Mesothelial cell of epicardium (in vitro differentiated cells): ENCODE results near the gene NAV1. TPM values are rescaled to one million over a fixed set of nuclear protein-coding genes. Genes with fewer than 3 reads are reported as not detected.

ENCODE experiments used
- DNase-seq, 2 experiments: peaks; one replicate each; pipeline ENCODE4 v3.0.0; 2021; ENCODE audit warnings: low spot score in 2 of 2; ENCODE audit not compliant: unreplicated experiment in 2 of 2
- H3K27ac Mint-ChIP-seq: 2 replicates; pipeline ENCODE4 v1.8.0; 2021; ENCODE audit warnings: mixed read lengths
- H3K27me3 Mint-ChIP-seq: 2 replicates; pipeline ENCODE4 v1.8.0; 2021; ENCODE audit warnings: low read depth, mixed read lengths
- H3K36me3 Mint-ChIP-seq: 2 replicates; pipeline ENCODE4 v1.8.0; 2021; ENCODE audit warnings: mixed read lengths
- H3K4me1 Mint-ChIP-seq: 2 replicates; pipeline ENCODE4 v1.8.0; 2021; ENCODE audit warnings: mixed read lengths
- H3K4me3 Mint-ChIP-seq: 2 replicates; pipeline ENCODE4 v1.8.0; 2021; ENCODE audit warnings: mild to moderate bottlenecking, moderate library complexity, mixed read lengths
- H3K9me3 Mint-ChIP-seq: 2 replicates; pipeline ENCODE4 v1.8.0; 2021; ENCODE audit warnings: mixed read lengths
- total RNA-seq: library from RNA; stranded (reverse); gene quantifications from 3 replicates; pipeline ENCODE4 v1.2.1, GENCODE V29; 2021
- TF ChIP-seq, protein P1 (sequence below): fragments of 200-600 bp; sonication (generic); IDR thresholded peaks from one replicate; pipeline ENCODE4 v1.5.0; 2021; ENCODE audit warnings: antibody characterized with exemption; ENCODE audit not compliant: unreplicated experiment

The NAV1 gene
- total RNA-seq, 1 donor from 2014 or later: 95.9 TPM

DNA sequence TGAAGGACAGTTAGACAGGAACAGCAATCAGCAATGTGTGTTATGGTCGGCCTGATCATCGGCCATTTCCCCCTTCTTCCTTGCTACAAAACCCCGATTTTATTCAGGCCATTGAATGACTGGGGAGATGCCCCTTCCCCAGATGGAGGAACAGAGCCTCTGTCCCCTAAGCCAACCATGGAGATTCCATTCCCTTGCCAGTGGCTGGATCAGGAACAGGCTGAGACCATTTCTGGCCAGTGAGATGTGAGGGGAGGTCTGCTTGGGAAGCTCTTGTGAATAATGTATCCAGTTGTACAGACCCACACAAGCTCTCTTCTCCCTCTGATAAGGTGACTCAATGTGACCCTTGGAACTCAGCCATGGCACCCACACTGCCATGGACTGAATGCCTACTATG, 39.7 kb upstream of the NAV1 start:
- Mint-ChIP-seq H3K4me1 (peaks cover 69% of the 10 kb centered on the region), H3K9me3 (no peaks in the 10 kb centered on the region), H3K27ac (peak overlapping the region; percentile 93), H3K4me3 (no peak overlapping the region), H3K27me3 (no peaks in the 10 kb centered on the region), H3K36me3 (no peaks in the 10 kb centered on the region)
- DNase-seq: no peak
- TF ChIP-seq, protein P1, sequence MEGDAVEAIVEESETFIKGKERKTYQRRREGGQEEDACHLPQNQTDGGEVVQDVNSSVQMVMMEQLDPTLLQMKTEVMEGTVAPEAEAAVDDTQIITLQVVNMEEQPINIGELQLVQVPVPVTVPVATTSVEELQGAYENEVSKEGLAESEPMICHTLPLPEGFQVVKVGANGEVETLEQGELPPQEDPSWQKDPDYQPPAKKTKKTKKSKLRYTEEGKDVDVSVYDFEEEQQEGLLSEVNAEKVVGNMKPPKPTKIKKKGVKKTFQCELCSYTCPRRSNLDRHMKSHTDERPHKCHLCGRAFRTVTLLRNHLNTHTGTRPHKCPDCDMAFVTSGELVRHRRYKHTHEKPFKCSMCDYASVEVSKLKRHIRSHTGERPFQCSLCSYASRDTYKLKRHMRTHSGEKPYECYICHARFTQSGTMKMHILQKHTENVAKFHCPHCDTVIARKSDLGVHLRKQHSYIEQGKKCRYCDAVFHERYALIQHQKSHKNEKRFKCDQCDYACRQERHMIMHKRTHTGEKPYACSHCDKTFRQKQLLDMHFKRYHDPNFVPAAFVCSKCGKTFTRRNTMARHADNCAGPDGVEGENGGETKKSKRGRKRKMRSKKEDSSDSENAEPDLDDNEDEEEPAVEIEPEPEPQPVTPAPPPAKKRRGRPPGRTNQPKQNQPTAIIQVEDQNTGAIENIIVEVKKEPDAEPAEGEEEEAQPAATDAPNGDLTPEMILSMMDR: no peak

DNA sequence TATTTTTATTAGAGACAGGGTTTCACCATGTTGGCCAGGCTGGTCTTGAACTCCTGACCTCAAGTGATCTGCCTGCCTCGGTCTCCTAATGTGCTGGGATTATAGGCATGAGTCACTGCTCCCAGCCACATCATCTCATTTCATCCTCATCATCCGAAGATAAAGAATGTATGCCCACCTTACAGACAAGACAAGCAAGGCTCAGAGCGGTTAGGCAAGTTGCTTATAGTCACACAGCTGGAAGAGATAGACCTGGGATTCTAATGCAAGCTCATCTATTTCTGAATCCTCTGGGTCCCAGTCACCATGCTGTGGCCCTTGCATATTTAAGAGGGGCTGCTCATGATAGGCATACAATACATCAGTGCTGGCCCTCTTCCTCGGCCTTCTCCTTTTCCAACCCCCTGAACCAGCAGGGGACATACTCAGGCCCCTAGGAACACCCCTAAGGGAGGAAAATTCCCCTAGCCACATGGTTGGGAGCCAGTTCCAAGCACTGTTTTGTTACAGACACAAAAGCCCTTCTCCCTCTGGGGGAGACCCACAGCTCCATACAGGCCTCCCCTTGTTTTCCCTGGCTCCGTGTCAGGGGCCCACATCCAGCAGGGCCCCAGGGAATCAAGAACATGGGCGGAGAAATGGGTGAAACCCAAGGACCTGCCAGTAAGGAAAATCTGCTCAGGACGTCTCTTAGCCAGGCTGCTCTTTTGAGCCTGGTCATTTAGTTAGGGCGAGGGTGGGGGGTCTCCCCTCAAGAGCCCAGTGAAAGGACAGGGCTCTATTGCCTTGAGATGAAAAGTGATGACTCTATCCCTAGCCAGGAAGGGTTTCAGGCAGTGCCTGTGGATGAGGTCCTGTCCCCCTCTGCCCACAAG, 38.9 kb upstream of the NAV1 start:
- H3K4me3 Mint-ChIP-seq: no peak overlapping the region
- H3K36me3 Mint-ChIP-seq: no peaks in the 10 kb centered on the region
- no peak for DNase-seq

DNA sequence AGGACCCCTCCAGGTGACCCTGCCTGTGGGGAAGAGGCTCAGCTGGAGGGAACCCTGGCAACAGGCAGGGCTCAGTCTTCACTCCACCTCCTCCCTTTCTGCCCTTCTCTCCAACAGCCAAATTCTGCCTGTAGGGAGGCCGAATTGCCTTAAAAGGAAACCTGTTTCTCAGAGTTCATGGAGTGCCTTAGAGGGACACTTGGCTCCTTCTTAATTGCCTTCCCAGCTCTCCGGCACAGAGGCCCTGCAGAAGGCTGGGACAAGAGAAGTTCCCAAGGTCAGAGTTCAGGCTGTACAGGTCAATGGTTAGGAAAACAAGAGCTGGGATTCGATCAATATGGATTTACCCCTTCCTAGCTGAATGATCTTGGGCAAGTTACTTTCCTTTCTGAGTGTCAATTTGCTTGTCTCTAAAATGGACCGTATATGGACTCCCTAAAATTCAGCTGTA, 38.2 kb upstream of the NAV1 start:
- Mint-ChIP-seq H3K4me1 (peaks cover 67% of the 10 kb centered on the region), H3K4me3 (no peak overlapping the region), H3K27me3 (no peaks in the 10 kb centered on the region), H3K36me3 (no peaks in the 10 kb centered on the region), H3K9me3 (no peaks in the 10 kb centered on the region), H3K27ac (peak overlapping the region; percentile 98)
- no peak for DNase-seq
- TF ChIP-seq, protein P1: no peak

More for the DNA sequence above, 38.9 kb upstream of the NAV1 start:
- H3K27me3 Mint-ChIP-seq: no peaks in the 10 kb centered on the region
- H3K9me3 Mint-ChIP-seq: no peaks in the 10 kb centered on the region
- H3K4me1 Mint-ChIP-seq: peaks cover 66% of the 10 kb centered on the region
- H3K27ac Mint-ChIP-seq: peak overlapping the region; percentile 98
- TF ChIP-seq, protein P1: no peak

DNA sequence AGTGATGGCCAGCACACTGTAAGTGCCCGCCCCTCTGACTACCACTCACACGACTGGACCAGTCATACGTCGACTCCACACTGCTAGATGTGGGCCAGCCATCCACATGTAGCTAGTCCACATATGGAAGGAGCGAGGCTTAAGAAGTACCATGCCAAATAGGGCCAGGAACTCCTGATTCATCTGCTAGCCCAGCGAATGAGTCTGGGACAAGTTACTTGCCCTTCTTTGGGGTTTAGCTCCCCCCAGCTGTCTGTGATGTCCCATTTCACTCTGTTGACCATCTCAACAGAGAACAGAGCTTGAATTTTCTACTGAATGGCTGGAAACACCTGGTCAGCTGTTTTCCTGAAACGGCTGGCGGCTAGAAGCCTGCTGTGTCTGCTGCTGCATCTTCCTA, 37.8 kb upstream of the NAV1 start:
- no peak overlapping the region for H3K4me3 Mint-ChIP-seq
- TF ChIP-seq, protein P1: no peak
- no peaks in the 10 kb centered on the region for H3K9me3 Mint-ChIP-seq
- no peak for DNase-seq
- H3K27me3 Mint-ChIP-seq: no peaks in the 10 kb centered on the region
- H3K27ac Mint-ChIP-seq: peak overlapping the region; percentile 98
- peaks cover 66% of the 10 kb centered on the region for H3K4me1 Mint-ChIP-seq
- no peaks in the 10 kb centered on the region for H3K36me3 Mint-ChIP-seq

DNA sequence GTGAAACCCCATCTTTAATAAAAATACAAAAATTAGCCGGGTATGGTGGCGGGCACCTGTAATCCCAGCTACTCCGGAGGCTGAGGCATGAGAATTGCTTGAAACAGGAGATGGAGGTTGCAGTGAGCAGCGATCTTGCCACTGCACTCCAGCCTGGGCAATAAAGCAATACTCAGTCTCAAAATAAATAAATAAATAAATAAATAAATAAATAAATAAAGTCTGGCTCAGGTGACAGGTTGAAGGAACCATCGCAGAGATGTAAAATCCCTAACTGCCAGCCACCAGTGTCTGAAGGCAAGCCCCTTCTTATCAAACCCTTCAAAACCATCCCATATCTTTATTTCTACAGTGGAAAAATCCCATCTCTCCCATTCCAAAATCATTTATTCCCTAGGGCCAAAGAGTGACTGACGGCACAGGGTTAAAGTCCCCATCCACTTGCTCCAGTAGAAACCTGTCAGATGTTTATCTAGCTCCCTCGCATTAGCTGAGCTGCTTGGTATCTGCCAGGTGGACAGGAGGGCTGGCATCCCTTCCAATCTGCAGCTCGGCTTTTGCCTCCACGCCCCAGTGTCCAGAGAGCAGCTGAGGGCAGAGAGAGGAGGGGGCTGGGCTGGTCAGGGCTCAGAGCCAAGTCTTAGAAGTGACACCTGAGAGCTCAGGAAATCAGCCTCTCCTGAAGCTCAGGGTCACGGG, 37.0 kb upstream of the NAV1 start:
- H3K9me3 Mint-ChIP-seq: no peaks in the 10 kb centered on the region
- no peak for DNase-seq
- no peaks in the 10 kb centered on the region for H3K27me3 Mint-ChIP-seq
- H3K4me3 Mint-ChIP-seq: no peak overlapping the region
- peaks cover 62% of the 10 kb centered on the region for H3K4me1 Mint-ChIP-seq
- H3K36me3 Mint-ChIP-seq: no peaks in the 10 kb centered on the region
- TF ChIP-seq, protein P1: no peak
- peak overlapping the region; percentile 99 for H3K27ac Mint-ChIP-seq
